ENCODE data around the gene SMOC2. TPM values are rescaled to one million over a fixed set of nuclear protein-coding genes. Genes with fewer than 3 reads are reported as not detected.

Gene SMOC2
- total RNA-seq, 1 experiment from 2014 or later = 2.1 TPM

GRCh38 chr6:168495636-168496035 is 54.7 kb downstream of the SMOC2 start:
- Histone ChIP-seq H3K79me2 (ENCODE audit: insufficient read depth, low read length) (no peaks in the 10 kb centered on the region), H3K23ac (ENCODE audit: insufficient read length, low read depth, low read length) (no peak overlapping the region), H3K56ac (ENCODE audit: insufficient read length, low read depth, low read length) (no peak overlapping the region), H2BK15ac (ENCODE audit: low read depth, low read length) (no peak overlapping the region), H3T11ph (ENCODE audit: low read length) (no peak overlapping the region), H4K5ac (ENCODE audit: insufficient read length, low read depth, low read length) (no peak overlapping the region), H3K4me2 (ENCODE audit: insufficient read depth, insufficient read length, low read length) (no peak overlapping the region), H4K20me1 (ENCODE audit: control insufficient read depth, insufficient read depth, insufficient read length) (no peaks in the 10 kb centered on the region), H3K9me3 (ENCODE audit: control insufficient read depth, low read depth, low read length) (no peaks in the 10 kb centered on the region), H3K4me1 (ENCODE audit: insufficient read depth, low read length) (no peaks in the 10 kb centered on the region), H3K27ac (ENCODE audit: insufficient read length, low read depth, low read length) (no peak overlapping the region), H4K91ac (ENCODE audit: insufficient read length, low read depth, low read length) (no peak overlapping the region), H2BK12ac (ENCODE audit: insufficient read length, low read depth, low read length) (no peak overlapping the region), H3K14ac (ENCODE audit: insufficient read depth, low read length) (no peak overlapping the region; the same call in 1 of the 2 replicates), H2AFZ (ENCODE audit: low read length) (no peak overlapping the region), H3K23me2 (ENCODE audit: insufficient read length, low read depth, low read length, poor library complexity, severe bottlenecking) (no peaks in the 10 kb centered on the region), H2BK120ac (ENCODE audit: low read depth, low read length, poor library complexity, severe bottlenecking) (no peak overlapping the region), H2AK5ac (ENCODE audit: insufficient read length, low read length) (no peak overlapping the region), H3K18ac (ENCODE audit: insufficient read length, low read depth, low read length) (no peak overlapping the region), H3K9ac (ENCODE audit: extremely low read depth, insufficient read length, low read length) (no peak overlapping the region), H3K79me1 (ENCODE audit: insufficient read depth, low read depth, low read length, poor library complexity, severe bottlenecking) (no peaks in the 10 kb centered on the region), H3K4ac (ENCODE audit: low read depth, low read length) (no peak overlapping the region), H3K27me3 (ENCODE audit: insufficient read depth, low read length) (no peaks in the 10 kb centered on the region), H2BK5ac (ENCODE audit: insufficient read length, low read length) (no peak overlapping the region), H2BK20ac (ENCODE audit: low read depth, low read length, poor library complexity, severe bottlenecking) (no peak overlapping the region), H4K8ac (replicated peaks; ENCODE audit: insufficient read length, low read depth, low read length) (no peak overlapping the region)
- Mint-ChIP-seq H3K4me1 (peaks cover 16 to 22% of the 10 kb centered on the region in 2 experiments), H3K4me3 (no peak overlapping the region), H3K27me3 (ENCODE audit: low read depth) (no peaks in the 10 kb centered on the region), H3K9me3 (no peaks in the 10 kb centered on the region), H3K27ac (no peak overlapping the region), H3K36me3 (ENCODE audit: insufficient read depth in 1 of 3, low read depth in 3 of 3) (no peaks in the 10 kb centered on the region; a peak in 1 of 7 replicates)
- whole genome bisulfite sequencing (ENCODE audit: extremely low coverage, insufficient read length, low lambda C conversion rate) = no CpG with 5 or more reads among the region's 16 CpGs
- TF ChIP-seq, protein P1, sequence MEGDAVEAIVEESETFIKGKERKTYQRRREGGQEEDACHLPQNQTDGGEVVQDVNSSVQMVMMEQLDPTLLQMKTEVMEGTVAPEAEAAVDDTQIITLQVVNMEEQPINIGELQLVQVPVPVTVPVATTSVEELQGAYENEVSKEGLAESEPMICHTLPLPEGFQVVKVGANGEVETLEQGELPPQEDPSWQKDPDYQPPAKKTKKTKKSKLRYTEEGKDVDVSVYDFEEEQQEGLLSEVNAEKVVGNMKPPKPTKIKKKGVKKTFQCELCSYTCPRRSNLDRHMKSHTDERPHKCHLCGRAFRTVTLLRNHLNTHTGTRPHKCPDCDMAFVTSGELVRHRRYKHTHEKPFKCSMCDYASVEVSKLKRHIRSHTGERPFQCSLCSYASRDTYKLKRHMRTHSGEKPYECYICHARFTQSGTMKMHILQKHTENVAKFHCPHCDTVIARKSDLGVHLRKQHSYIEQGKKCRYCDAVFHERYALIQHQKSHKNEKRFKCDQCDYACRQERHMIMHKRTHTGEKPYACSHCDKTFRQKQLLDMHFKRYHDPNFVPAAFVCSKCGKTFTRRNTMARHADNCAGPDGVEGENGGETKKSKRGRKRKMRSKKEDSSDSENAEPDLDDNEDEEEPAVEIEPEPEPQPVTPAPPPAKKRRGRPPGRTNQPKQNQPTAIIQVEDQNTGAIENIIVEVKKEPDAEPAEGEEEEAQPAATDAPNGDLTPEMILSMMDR (conservative IDR thresholded peaks at IDR 0.05) = no peak
- no peak for DNase-seq
